DND-41 (cell line): ENCODE data around the gene PSME3IP1.

Source experiments
- ATAC-seq: fragments of 200-7000 bp; cut with Tn5 transposase; 3 replicates; pipeline ENCODE4 v1.9.1; 2021; ENCODE audit warnings: low read depth; ENCODE audit not compliant: insufficient read depth
- DNase-seq: peaks from one replicate; pipeline ENCODE4 v3.0.0-alpha.2; 2020
- H2AFZ ChIP-seq: 2 replicates; pipeline ENCODE4 v1.6.0; 2012; ENCODE audit warnings: low read depth, low read length
- H3K27ac ChIP-seq: 2 replicates; pipeline ENCODE4 v1.5.1; 2012; ENCODE audit warnings: low read length, inconsistent platforms
- H3K27me3 ChIP-seq: fragments of 200-600 bp; sonication (generic); 2 replicates; pipeline ENCODE4 v1.6.0; 2012; ENCODE audit warnings: low read length, mild to moderate bottlenecking, inconsistent platforms; ENCODE audit not compliant: insufficient read depth, poor library complexity
- H3K36me3 ChIP-seq: 2 replicates; pipeline ENCODE4 v1.5.1; 2012; ENCODE audit warnings: low read length, inconsistent platforms; ENCODE audit not compliant: insufficient read depth
- H3K4me1 ChIP-seq: 2 replicates; pipeline ENCODE4 v1.5.1; 2012; ENCODE audit warnings: mild to moderate bottlenecking, low read length; ENCODE audit not compliant: insufficient read depth
- H3K4me2 ChIP-seq: 2 replicates; pipeline ENCODE4 v1.6.0; 2012; ENCODE audit warnings: mild to moderate bottlenecking, moderate library complexity, low read length, inconsistent platforms; ENCODE audit not compliant: insufficient read depth
- H3K4me3 ChIP-seq, 2 experiments: fragments of 200-600 bp in 1 of 2; shearing (Covaris generic) in 1 of 2; 2 replicates each; pipeline ENCODE4 v1.5.1; 2012 to 2016; ENCODE audit warnings: inconsistent platforms in 2 of 2, low read length in 2 of 2, mild to moderate bottlenecking in 2 of 2, low read depth in 1 of 2, moderate library complexity in 1 of 2
- H3K79me2 ChIP-seq: 2 replicates; pipeline ENCODE4 v1.6.0; 2012; ENCODE audit warnings: low read length, inconsistent platforms; ENCODE audit not compliant: insufficient read depth
- H3K9ac ChIP-seq: 2 replicates; pipeline ENCODE4 v1.6.0; 2012; ENCODE audit warnings: low read depth, mild to moderate bottlenecking, inconsistent platforms, low read length, moderate library complexity
- H3K9me3 ChIP-seq: 2 replicates; pipeline ENCODE4 v1.5.1; 2012; ENCODE audit warnings: low read length, moderate library complexity, mild to moderate bottlenecking, inconsistent platforms; ENCODE audit not compliant: insufficient read depth, severe bottlenecking
- H4K20me1 ChIP-seq: 2 replicates; pipeline ENCODE4 v1.6.0; 2012; ENCODE audit warnings: low read length; ENCODE audit not compliant: insufficient read depth
- CTCF ChIP-seq: IDR thresholded peaks from 2 replicates; pipeline ENCODE4 v1.5.1; 2012; ENCODE audit warnings: borderline replicate concordance, low read length, moderate library complexity, mild to moderate bottlenecking; ENCODE audit not compliant: poor library complexity, severe bottlenecking; ENCODE audit errors: extremely low read depth
- EZH2 ChIP-seq: IDR thresholded peaks from 3 replicates; pipeline ENCODE4 v1.6.1; 2012; ENCODE audit warnings: borderline replicate concordance, low read depth, mild to moderate bottlenecking, moderate library complexity, low read length, inconsistent platforms; ENCODE audit not compliant: severe bottlenecking

The PSME3IP1 gene

GRCh38 chr16:57223057-57223456 is 37.2 kb upstream of the PSME3IP1 start:
- H3K4me1 ChIP-seq = no peaks in the 10 kb centered on the region
- no peak overlapping the region for H3K9ac ChIP-seq
- H3K4me2 ChIP-seq = no peak overlapping the region
- no peaks in the 10 kb centered on the region for H4K20me1 ChIP-seq
- ATAC-seq (no peak), DNase-seq (no peak)
- H2AFZ ChIP-seq = no peak overlapping the region
- TF ChIP-seq CTCF (no peak), EZH2 (no peak)
- H3K9me3 ChIP-seq = no peaks in the 10 kb centered on the region
- H3K27me3 ChIP-seq = no peaks in the 10 kb centered on the region
- peaks cover 70% of the 10 kb centered on the region for H3K36me3 ChIP-seq
- H3K79me2 ChIP-seq = no peaks in the 10 kb centered on the region
- no peak overlapping the region for H3K27ac ChIP-seq
- no peak overlapping the region for H3K4me3 ChIP-seq

- no peak overlapping the region for H3K4me3 ChIP-seq
- no peaks in the 10 kb centered on the region for H3K4me1 ChIP-seq
- H3K4me2 ChIP-seq = no peak overlapping the region
- TF ChIP-seq EZH2 = no peak
- TF ChIP-seq CTCF = no peak
- no peaks in the 10 kb centered on the region for H3K9me3 ChIP-seq
- H3K27ac ChIP-seq = no peak overlapping the region
- H2AFZ ChIP-seq = no peak overlapping the region
- H3K36me3 ChIP-seq = peaks cover 72% of the 10 kb centered on the region
- no peaks in the 10 kb centered on the region for H3K27me3 ChIP-seq
- no peak overlapping the region for H3K9ac ChIP-seq
- ATAC-seq = no peak
- DNase-seq = no peak
- no peaks in the 10 kb centered on the region for H3K79me2 ChIP-seq
- H4K20me1 ChIP-seq = no peaks in the 10 kb centered on the region
Measured at GRCh38 chr16:57216968-57217367, 31.1 kb upstream of the PSME3IP1 start.

GRCh38 chr16:57213462-57213861 is 27.6 kb upstream of the PSME3IP1 start:
- ATAC-seq (no peak), DNase-seq (no peak)
- Histone ChIP-seq H3K4me3 (no peak overlapping the region), H2AFZ (no peak overlapping the region), H4K20me1 (no peaks in the 10 kb centered on the region), H3K27ac (no peak overlapping the region), H3K4me1 (no peaks in the 10 kb centered on the region), H3K4me2 (no peak overlapping the region), H3K79me2 (no peaks in the 10 kb centered on the region), H3K36me3 (peaks cover 79% of the 10 kb centered on the region), H3K9me3 (no peaks in the 10 kb centered on the region), H3K27me3 (no peaks in the 10 kb centered on the region), H3K9ac (no peak overlapping the region)
- no peak for TF ChIP-seq CTCF
- TF ChIP-seq EZH2 = no peak

- H3K36me3 ChIP-seq = peaks cover 74% of the 10 kb centered on the region
Measured at GRCh38 chr16:57209780-57210179, 23.9 kb upstream of the PSME3IP1 start.

More at GRCh38 chr16:57209780-57210179, 23.9 kb upstream of the PSME3IP1 start:
- no peak for TF ChIP-seq EZH2
- TF ChIP-seq CTCF = no peak
- Histone ChIP-seq H3K27me3 (no peaks in the 10 kb centered on the region), H3K4me3 (no peak overlapping the region), H3K27ac (no peak overlapping the region), H3K4me2 (no peak overlapping the region), H3K9ac (no peak overlapping the region), H3K9me3 (no peaks in the 10 kb centered on the region), H3K79me2 (no peaks in the 10 kb centered on the region), H3K4me1 (no peaks in the 10 kb centered on the region), H2AFZ (no peak overlapping the region), H4K20me1 (0 out of 2 replicates have a peak, but pooled peaks cover 4% of the 10 kb centered on the region)
- ATAC-seq (no peak), DNase-seq (no peak)
